Loucy (cell line): ENCODE data around the gene NAXE.

Experiments used
- H2AFZ ChIP-seq: fragments of 200-600 bp; sonication (generic); 2 replicates; pipeline ENCODE4 v1.6.0; 2016; ENCODE audit warnings: antibody characterized with exemption, mild to moderate bottlenecking, low read length, moderate library complexity
- H3F3A ChIP-seq: fragments of 200-600 bp; 2 replicates; pipeline ENCODE4 v1.6.0; 2016; ENCODE audit warnings: antibody characterized with exemption, low read depth, mild to moderate bottlenecking
- H3K27me3 ChIP-seq: fragments of 200-600 bp; sonication (generic); 2 replicates; pipeline ENCODE4 v1.6.1; 2014; ENCODE audit warnings: low read length, mild to moderate bottlenecking; ENCODE audit not compliant: insufficient read depth, poor library complexity, severe bottlenecking
- H3K36me3 ChIP-seq: fragments of 200-600 bp; sonication (generic); 2 replicates; pipeline ENCODE4 v1.6.1; 2016; ENCODE audit warnings: low read length; ENCODE audit not compliant: insufficient read depth
- H3K4me1 ChIP-seq: fragments of 200-600 bp; sonication (generic); 2 replicates; pipeline ENCODE4 v1.5.1; 2014; ENCODE audit warnings: low read length, mild to moderate bottlenecking; ENCODE audit not compliant: insufficient read depth, poor library complexity, severe bottlenecking
- H3K4me2 ChIP-seq: fragments of 200-600 bp; sonication (generic); 2 replicates; pipeline ENCODE4 v1.6.0; 2014; ENCODE audit warnings: antibody characterized with exemption, low read length, low read depth, mild to moderate bottlenecking; ENCODE audit not compliant: poor library complexity, severe bottlenecking
- H3K4me3 ChIP-seq: fragments of 200-600 bp; sonication (generic); 2 replicates; pipeline ENCODE4 v1.5.1; 2014; ENCODE audit warnings: low read length, mild to moderate bottlenecking, mixed read lengths; ENCODE audit not compliant: poor library complexity, severe bottlenecking
- H3K79me2 ChIP-seq: fragments of 200-600 bp; sonication (generic); 2 replicates; pipeline ENCODE4 v1.6.1; 2014; ENCODE audit warnings: low read length; ENCODE audit not compliant: insufficient read depth
- H3K9ac ChIP-seq: fragments of 200-600 bp; sonication (generic); 2 replicates; pipeline ENCODE4 v1.6.0; 2014; ENCODE audit warnings: mild to moderate bottlenecking, low read depth, low read length, moderate library complexity; ENCODE audit not compliant: poor library complexity, severe bottlenecking
- H3K9me2 ChIP-seq: fragments of 200-600 bp; sonication (generic); replicated peaks from 2 replicates; pipeline ENCODE4 v1.6.1; 2016; ENCODE audit warnings: low read depth, low read length, mixed read lengths
- H3K9me3 ChIP-seq: fragments of 200-600 bp; sonication (generic); 2 replicates; pipeline ENCODE4 v1.6.1; 2014; ENCODE audit warnings: mild to moderate bottlenecking, antibody characterized with exemption, low read length, low read depth; ENCODE audit not compliant: insufficient read depth
- H4K20me1 ChIP-seq: fragments of 200-600 bp; sonication (generic); 2 replicates; pipeline ENCODE4 v1.6.0; 2014; ENCODE audit warnings: antibody characterized with exemption, low read length, mild to moderate bottlenecking; ENCODE audit not compliant: insufficient read depth, poor library complexity, severe bottlenecking
- CTCF ChIP-seq: fragments of 200-600 bp; sonication (generic); conservative IDR thresholded peaks from 2 replicates; pipeline ENCODE4 v1.5.1; 2014; ENCODE audit warnings: mild to moderate bottlenecking, antibody characterized with exemption, low read length
- EZH2phosphoT487 ChIP-seq: fragments of 200-600 bp; IDR thresholded peaks from 2 replicates; pipeline ENCODE4 v1.6.1; 2018; ENCODE audit warnings: antibody characterized with exemption, mild to moderate bottlenecking, moderate library complexity, borderline replicate concordance

NAXE gene

GRCh38 chr1:156594190-156594589 is 2.6 kb downstream of the NAXE start:
- TF ChIP-seq EZH2phosphoT487 = no peak
- TF ChIP-seq CTCF = no peak
- no peak overlapping the region for H3K4me2 ChIP-seq
- no peaks in the 10 kb centered on the region for H3F3A ChIP-seq

GRCh38 chr1:156595016-156595415 is 3.4 kb downstream of the NAXE start:
- TF ChIP-seq EZH2phosphoT487 (no peak), CTCF (no peak)
- no peaks in the 10 kb centered on the region for H4K20me1 ChIP-seq
- no peak overlapping the region for H3K4me2 ChIP-seq
- H3K9ac ChIP-seq = no peak overlapping the region
- H2AFZ ChIP-seq = no peak overlapping the region
- peaks cover 22% of the 10 kb centered on the region; the same call in 1 of the 2 replicates for H3K36me3 ChIP-seq
- H3K9me2 ChIP-seq = no peaks in the 10 kb centered on the region
- no peaks in the 10 kb centered on the region for H3K27me3 ChIP-seq
- H3K4me1 ChIP-seq = peaks cover 14% of the 10 kb centered on the region
- H3F3A ChIP-seq = no peaks in the 10 kb centered on the region
- H3K9me3 ChIP-seq = no peaks in the 10 kb centered on the region
- H3K79me2 ChIP-seq = peaks cover 14% of the 10 kb centered on the region
- H3K4me3 ChIP-seq = no peak overlapping the region

More at GRCh38 chr1:156594190-156594589, 2.6 kb downstream of the NAXE start:
- Histone ChIP-seq H2AFZ (no peak overlapping the region), H3K9me2 (no peaks in the 10 kb centered on the region), H3K9me3 (no peaks in the 10 kb centered on the region), H3K4me3 (no peak overlapping the region), H3K36me3 (peaks cover 22% of the 10 kb centered on the region; the same call in 1 of the 2 replicates), H3K79me2 (peaks cover 14% of the 10 kb centered on the region), H3K27me3 (no peaks in the 10 kb centered on the region), H3K9ac (no peak overlapping the region), H4K20me1 (no peaks in the 10 kb centered on the region), H3K4me1 (peaks cover 14% of the 10 kb centered on the region)

- Histone ChIP-seq H2AFZ (no peak overlapping the region), H3K4me3 (no peak overlapping the region), H3K9me3 (no peaks in the 10 kb centered on the region), H3K27me3 (no peaks in the 10 kb centered on the region), H3K4me1 (peaks cover 5% of the 10 kb centered on the region), H3F3A (no peaks in the 10 kb centered on the region), H3K36me3 (peaks cover 22% of the 10 kb centered on the region; the same call in 1 of the 2 replicates), H3K79me2 (peaks cover 27% of the 10 kb centered on the region), H3K9me2 (no peaks in the 10 kb centered on the region), H3K4me2 (no peak overlapping the region), H3K9ac (no peak overlapping the region), H4K20me1 (no peaks in the 10 kb centered on the region)
- TF ChIP-seq EZH2phosphoT487 (no peak), CTCF (no peak)
These were observed 4.8 kb downstream of the NAXE start for GRCh38 chr1:156596426-156596825.
